Stimulated activated CD4-positive, alpha-beta T cell treated with anti-CD3 and anti-CD28 coated beads, Interleukin-15, amount 100 ng/mL, for 48 hours (primary cell): ENCODE data around the gene PGRMC1.
A peak's percentile ranks its signal among the peaks of the same experiment; 100 is the strongest.
"Not testable (repeated sequence)": the region's sequence is repeated elsewhere in the genome, so short reads cannot be mapped to it uniquely, and the experiment has no call there.

Experiments used
- DNase-seq, 2 donors: peaks; one replicate each; pipeline ENCODE4 v3.0.0-alpha.2; 2020; ENCODE audit warnings: low read depth in 2 of 2

The PGRMC1 gene

DNA sequence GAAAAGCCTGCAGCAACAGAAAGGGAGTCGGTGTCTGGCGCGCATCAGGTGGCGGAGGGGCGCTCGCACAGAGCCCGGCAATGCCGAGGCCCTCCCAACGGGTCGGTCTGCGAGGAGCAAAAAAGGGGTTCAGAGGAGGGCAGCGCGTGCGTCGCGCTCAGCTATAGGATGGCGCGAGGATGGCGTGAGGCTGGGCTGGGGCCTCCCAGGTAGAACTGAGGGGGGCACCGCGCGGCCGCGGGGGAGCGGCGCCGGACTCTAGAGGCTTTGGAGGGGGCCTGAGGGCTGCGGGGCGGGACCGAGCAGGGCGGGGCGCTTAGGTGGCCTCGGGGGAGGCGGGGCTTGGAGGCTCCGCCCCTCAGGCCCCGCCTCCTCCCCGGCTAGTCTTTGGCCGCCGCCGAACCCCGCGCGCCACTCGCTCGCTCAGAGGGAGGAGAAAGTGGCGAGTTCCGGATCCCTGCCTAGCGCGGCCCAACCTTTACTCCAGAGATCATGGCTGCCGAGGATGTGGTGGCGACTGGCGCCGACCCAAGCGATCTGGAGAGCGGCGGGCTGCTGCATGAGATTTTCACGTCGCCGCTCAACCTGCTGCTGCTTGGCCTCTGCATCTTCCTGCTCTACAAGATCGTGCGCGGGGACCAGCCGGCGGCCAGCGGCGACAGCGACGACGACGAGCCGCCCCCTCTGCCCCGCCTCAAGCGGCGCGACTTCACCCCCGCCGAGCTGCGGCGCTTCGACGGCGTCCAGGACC is at the start of gene PGRMC1:
Gene PGRMC1 (plus strand): TSS at position 414 of the 751 bp plus-strand sequence. CDS start 79 bp downstream, at position 493.
- peak; percentile 45 to 59 for DNase-seq

DNA sequence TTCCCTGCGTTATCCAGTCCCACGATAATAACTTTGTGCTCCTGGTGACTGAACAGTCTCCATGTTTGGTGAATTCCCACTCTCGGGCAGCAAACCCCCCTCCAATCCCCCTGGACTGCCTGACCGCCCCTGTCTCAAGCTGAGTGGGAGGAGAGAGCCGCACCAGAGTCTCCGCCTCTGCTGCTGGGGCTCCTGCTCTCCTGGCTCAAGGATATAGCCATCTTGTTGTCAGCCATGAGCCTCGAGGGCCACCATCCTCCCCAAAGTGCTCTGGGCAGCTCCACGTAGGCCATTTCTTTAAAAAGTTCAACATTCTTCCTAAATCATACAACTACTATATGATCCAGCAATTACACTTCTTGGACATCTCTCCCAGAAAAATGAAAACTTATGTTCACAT is 49.3 kb upstream of the PGRMC1 start:
- DNase-seq = no peak

DNA sequence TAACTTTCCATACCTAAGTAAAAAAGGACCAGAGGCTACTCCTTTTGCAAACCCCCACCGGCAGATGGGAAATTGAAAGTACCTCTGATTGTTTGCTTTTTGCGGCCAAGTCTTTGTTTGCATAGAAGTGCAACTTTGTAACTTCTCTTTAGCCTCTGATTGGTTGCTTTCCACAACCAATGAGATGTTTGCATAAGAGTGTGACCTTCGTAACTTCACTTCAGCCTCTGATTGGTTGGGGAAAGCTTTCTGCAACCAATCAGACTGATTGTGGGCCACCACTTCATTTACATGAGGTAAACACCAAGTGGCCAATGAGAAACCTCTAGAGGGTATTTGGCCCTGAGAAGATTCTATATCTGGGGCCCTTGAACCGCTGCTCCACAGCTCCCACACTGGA is 48.8 kb upstream of the PGRMC1 start:
- no peak for DNase-seq

DNA sequence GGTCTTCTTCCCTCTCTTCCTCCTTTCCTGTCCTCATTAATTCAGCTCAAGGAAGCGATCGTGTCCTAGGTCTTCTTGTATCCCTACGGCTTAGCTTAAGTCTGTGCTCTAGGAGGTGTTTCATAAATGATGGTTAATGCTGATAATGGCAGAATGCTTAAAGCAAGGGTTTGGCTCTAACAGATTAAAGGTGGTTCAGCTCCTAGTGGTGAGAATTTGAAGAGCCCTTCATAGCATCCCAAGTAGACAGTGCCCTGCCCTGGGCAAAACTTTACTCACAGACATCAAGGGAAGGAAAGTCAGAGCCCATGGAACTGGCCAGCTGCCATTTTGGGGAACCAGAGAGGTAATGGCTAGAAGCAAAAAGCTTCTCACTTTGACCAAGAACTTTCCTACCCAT is 47.0 kb upstream of the PGRMC1 start:
- no peak for DNase-seq

DNA sequence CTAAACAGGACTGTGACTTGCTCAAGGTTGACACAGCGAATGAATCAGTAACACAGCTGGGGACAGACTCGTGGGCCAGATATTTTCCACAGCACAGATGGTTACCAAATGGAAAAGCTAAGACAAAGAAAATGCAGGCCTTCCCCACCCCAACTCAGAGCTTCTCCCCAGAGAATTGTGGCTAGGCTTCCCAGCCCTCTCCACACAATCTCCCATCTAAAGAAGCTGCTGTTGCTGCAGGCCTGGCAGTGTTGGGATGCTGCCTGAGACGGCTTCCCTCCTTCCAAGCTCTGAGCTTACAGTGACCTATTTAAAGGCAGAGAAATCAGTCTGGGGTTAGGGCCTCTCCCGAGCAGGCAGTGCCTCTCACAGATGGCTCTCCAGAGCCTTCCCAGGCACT is 46.5 kb upstream of the PGRMC1 start:
- DNase-seq = no peak

DNA sequence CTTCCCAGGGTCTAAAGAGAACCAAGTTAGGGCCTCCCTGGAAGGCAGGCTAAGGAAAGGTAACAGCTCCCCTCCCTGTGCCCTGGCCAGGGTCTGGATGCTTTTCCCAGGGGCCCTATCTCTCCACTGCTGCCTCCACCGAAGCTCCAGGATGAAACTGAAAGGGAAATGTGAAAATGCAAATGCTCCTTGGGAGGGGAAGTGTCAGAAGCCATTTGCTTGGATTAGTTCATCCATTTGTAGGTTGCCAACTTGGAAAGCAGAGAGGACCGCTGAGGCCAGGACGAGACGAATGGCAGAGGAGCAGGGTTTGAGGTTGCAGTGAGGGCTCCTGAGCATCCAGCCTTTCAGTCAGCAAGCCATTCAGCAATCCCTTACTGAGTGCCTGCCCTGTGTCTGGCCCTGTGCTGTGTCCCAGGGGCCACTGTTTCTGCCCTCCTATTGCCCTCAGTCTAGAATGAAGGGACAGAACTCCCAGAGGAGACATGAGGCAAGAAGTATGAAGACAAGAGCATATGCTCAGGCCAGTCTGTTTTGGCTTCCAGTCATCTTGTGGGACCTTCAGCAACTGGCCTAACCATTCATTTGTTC is 45.9 kb upstream of the PGRMC1 start:
- DNase-seq = no peak

DNA sequence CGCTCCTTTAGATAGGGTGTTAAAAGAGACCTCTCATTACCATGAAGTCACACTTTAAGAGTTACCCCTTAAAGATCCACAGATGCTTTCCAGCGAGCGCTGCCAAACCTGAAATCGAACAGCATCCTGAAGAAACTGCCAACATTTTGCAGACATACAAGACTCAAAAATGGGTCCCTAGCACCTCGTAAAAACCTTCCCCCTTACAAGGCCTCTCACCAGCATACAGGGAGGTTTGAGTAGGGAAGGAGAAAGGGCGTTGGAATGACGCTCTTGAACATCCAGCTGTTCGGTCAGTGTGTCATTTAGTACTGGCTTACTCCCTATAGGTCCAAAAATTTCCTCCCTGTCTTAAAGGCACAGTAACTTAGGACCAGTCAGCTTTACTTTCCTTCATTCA is 45.3 kb upstream of the PGRMC1 start:
- no peak for DNase-seq

DNA sequence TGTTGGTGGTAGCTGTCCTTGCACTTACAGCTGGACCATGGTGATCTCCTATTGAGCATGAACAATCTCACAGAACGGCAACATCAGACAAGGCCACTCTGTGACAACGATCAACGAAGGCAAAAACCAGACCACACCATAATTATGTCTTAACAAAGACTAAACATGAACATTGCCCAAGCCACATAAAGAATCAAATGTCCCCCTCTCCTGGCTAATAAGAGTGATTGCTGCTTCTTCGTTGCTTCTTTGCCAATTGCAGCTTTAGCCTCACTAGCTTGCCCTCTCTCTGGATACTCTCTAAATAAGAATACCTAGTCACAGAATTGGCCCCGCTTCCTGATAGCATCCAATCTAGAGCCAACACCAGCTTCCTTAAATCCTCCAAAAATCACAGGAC is 41.5 kb upstream of the PGRMC1 start:
- no peak for DNase-seq

DNA sequence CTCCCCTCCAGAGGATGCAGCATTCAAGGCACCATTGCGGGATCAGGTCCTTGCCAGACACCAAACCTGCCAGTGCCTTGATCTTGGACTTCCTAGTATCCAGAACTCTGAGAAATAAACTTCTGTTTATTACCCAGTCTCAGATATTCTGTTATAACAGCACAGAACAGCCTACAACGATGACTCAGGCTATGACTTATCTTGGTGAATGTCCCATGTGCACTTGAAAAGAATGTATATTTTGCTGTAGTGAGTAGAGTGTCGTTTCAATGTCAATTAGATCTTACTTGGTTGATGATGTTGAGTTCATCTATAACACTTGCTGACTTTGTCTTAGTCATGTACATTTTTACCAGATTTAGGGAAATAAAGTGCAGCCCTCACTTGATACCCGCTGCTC is 34.5 kb upstream of the PGRMC1 start:
- no peak for DNase-seq

DNA sequence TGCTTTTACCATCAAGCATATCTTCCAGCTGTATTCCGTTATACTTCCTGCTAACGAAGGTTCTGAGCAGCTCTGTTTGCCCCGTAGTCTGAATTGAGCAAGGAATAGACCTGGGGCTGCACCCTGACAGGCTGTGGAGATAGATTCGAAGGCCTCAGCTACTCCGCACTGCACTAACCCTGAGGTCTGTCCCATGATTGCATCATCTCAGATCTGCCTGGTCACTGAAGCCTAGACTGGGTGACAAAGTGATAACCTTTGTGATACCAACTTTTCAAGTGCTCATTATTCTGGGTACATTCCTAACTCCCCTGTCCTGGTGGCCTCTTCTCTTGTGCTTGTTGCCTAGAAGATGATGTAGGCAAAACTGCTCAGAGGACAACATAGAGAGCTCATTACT is 29.9 kb upstream of the PGRMC1 start:
- DNase-seq = no peak

DNA sequence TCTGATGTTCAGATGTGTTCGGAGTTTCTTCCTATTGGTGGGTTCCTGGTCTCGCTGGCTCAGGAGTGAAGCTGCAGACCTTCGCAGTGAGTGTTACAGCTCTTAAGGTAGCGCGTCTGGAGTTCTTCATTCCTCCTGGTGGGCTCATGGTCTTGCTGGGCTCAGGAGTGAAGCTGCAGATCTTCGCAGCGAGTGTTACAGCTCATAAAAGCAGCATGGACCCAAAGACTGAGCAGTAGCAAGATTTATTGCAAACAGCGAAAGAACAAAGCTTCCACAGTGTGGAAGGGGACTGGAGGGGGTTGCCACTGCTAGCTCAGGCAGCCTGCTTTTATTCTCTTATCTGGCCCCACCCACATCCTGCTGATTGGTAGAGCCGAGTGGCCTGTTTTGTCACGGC is 28.6 kb upstream of the PGRMC1 start:
- DNase-seq = not testable (repeated sequence)

DNA sequence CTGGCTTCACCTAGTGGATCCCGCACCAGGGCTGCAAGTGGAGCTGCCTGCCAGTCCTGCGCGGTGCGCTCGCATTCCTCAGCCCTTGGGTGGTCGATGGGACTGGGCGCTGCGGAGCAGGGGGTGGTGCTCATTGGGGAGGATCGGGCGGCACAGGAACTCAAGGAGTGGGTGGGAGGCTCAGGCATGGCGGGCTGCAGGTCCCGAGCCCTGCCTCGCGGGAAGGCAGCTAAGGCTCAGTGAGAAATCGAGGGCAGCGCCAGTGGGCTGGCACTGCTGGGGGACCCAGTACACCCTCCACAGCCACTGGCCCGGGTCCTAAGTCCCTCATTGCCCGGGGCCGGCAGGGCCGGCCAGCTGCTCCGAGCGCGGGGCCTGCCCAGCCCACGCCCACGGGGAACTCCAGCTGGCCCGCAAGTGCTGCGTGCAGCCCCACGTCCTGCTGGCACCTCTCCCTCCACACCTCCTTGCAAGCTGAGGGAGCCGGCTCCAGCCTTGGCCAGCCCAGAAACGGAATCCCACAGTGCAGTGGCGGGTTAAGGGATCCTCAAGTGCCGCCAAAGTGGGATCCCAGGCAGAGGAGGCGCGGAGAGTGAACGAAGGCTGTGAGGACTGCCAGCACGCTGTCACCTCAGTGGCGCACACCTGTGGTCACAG is 27.6 kb upstream of the PGRMC1 start:
- no peak for DNase-seq

DNA sequence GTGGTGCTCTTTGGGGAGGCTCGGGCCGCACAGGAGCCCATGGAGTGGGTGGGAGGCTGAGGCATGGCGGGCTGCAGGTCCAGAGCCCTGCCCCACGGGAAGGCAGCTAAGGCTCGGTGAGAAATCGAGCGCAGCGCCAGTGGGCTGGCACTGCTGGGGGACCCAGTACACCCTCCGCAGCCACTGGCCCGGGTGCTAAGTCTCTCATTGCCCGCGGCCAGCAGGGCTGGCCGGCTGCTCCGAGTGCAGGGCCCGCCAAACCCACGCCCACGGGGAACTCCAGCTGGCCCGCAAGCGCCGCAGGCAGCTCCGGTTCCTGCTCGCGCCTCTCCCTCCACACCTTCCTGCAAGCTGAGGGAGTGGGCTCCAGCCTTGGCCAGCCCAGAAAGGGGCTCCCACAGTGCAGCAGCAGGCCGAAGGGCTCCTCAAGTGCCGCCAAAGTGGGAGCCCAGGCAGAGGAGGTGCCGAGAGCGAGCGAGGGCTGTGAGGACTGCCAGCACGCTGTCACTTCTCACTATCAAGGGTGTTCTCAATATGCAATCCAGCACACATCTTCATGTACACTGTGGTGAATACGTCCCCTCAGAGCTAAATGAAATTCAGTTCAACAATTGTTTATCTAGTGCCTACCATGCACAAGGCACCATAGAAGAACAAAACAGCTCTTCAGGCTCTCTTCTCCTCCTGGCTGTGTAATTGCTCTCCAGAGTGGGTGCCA is 25.0 kb upstream of the PGRMC1 start:
- not testable (repeated sequence) for DNase-seq

DNA sequence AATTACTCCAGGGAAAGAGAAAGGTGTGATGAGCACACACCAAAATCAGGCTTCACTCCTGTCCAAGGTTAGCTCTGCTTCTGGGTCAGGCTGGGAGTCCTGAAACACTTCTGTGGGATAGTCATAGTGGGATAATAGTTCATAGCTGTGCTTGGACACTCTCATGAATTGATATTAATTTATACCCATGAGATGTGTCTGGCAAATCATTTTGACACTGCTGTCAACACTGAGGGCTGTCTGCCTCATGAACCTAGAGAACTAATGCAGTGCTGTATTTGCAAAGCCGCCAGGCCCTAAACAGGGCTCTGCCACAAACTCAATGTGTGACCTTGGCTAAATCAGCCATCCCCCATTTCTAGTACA is 24.5 kb upstream of the PGRMC1 start:
- DNase-seq = no peak

DNA sequence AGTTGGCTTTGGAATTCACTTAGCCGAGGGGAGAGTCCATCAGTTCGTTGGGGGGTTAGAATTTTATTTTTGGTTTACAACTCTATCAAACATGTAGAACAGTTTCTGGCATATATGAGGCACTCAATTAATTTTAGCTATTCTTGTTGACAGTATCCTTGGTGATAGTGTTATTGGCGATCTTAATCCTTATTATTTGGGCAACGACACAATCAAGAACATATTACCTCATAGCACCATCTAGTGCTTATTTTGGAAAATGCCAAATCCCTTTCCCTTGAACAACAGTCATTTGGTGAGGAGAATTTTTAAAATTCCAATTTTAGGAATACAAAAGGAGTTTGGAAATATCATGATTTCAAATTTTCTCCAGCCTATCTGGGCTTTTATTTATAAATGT is 17.9 kb upstream of the PGRMC1 start:
- DNase-seq = no peak

DNA sequence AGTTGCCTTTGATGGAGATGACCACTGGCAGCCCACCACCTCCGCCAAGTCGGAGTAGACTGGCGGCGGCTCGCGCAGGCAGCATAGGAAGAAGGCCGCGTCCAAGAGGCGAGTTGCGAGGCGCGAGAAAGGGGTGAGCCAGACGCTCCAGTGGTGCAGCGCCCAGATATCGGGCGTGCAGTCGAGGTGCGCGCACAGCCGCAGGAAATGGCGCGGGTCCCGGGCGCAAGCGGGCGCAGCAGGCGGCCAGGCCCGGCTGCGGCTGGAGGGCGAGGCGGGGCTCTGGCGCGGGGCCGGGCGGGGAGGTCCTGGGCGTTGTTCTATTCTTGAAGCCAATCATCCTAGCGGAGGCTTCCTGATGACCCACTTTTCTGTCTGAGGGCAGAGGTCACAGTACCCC is 13.2 kb upstream of the PGRMC1 start:
- no peak for DNase-seq

DNA sequence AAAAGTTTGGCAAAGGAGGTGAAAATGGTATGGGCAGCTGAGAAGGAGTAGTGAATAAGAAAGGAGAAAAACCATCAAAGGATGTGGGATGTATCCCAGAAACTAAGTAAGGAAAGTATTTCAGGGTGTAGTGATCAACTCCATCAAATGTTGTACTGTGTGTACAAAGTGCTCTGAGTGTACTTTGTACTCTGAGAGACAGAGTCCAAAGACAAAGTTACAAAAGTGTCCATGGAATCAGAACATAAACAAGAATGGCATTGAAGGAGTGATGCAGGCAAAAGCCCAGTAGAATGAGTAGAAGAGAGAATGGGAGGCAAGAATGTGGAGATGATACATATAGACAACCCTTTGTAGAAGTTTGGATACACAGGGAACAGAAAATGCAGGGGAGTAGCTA is 12.3 kb upstream of the PGRMC1 start:
- DNase-seq = no peak

DNA sequence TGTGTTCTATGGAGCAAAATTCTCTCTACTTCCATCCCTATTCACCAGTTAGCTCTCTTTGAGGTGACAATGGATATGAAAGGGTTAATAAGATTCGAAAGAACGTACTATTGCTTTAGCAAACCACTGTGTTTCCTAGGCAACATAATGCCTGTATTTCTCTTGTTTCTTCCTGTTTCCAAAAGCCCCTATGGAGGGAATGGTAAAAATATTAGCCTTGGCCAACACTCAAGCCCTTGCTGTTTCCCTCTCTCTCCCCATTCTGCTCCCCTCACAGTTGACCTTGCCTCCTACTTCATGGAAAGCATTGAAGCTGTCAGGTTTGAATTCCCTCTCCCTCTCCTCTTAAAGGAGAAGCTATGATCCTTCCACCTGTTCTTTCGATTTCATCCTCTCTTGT is 9.6 kb upstream of the PGRMC1 start:
- no peak for DNase-seq

DNA sequence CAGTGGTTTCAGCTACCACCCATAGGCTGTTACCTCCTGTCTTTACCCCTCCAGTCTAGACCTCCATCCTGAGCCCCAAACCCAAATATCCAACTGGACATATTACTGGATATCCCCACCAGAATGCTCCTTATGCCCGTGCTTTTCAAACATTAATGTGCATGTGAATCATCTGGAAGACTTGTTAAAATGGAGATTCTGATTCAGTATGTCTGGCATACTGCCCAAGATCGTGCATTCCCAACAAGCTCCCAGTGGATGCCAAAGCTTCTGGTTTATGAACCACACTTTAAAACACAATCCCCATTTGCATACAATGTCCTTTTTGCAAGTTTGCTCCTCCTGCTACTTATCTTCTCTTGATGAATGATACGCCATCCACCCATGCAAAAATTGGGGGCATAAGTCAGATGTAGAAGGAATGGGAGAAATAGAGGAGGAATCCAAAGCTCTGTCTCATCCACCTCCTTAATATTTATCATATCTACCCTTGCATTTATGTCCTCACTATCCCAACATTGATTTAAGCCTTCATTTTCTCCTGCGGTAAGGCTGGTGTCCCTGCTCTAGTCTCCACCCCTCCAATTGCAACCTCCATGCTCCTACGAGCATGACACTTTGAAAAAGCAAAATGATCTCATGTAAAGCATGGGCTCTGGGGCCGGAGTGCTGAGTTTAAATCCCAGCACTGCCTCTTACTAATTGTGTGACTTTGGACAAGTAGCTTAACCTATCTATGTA is 7.4 kb upstream of the PGRMC1 start:
- DNase-seq = no peak

DNA sequence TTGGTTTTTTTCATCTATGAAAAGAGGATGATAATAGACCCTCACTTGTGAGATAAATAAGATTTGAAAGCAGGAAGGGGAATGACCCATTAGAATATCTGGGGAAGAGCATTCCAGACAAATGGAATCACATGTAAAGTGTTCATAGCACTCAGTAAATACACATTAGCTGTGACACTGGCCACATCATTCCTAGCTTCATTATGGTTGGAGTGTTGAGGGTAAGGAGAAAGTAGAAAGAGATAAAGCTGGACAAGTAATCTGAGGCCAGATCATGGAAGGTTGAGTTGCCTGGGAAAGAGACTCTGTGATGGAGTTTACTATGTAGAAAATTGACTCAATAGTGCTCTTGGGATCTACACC is 6.9 kb upstream of the PGRMC1 start:
- DNase-seq = no peak

DNA sequence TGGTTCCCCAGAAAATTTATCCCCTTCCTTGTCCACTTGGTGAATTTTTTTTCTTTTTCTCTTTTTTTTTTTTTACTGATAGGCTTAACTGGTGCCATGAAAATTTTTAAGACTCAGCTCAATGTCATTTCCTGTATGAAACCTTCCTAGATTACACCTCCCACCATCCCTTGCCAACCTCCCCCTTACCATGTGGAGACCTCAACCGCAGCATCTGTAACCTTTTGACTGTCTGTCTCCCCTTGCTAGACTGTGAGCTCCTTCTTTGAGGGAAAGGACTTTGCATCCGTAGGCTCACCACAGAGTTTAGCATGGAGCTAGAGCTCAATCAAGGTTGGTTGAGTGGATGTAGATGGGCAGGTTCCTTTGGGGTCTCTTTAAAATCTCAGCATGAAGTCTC is 5.2 kb upstream of the PGRMC1 start:
- no peak for DNase-seq

DNA sequence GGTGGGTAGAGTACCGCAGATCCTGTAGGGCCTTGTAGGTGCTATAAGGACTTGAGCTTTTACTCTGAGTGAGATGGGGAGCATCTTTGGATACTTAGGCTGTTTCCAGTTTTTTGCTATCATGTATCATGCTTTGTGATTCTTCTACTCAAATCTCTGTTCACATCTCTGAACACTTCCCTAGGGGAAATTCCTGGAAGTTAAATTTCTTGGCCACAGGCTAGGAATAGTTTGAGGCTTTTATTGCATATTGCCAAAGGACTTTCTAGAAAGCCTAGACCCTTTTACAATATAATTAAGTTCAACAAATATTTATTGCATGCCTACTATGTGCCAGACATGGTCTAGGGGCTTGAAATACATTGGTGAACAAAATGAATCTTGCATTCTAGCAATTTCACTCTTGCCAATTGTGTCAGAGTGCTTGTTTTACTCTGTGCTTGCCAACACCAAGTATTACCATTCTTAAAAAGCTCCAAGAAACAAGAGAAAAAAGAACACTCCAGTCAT is 4.1 kb upstream of the PGRMC1 start:
- no peak for DNase-seq
